Mammary epithelial cell (primary cell): Measurements from ENCODE around the gene RASA2.

ENCODE experiments used
- EZH2 ChIP-seq: IDR thresholded peaks from 2 replicates; pipeline ENCODE4 v1.6.1; 2012; ENCODE audit warnings: low read length, inconsistent platforms, borderline replicate concordance
- TF ChIP-seq, protein P1 (sequence below), 2 donors: IDR thresholded peaks in 1 of 2; conservative IDR thresholded peaks in 1 of 2; 2 replicates each; pipeline ENCODE4 v1.5.1; 2011 to 2012; ENCODE audit warnings: inconsistent platforms in 2 of 2, low read length in 2 of 2, mild to moderate bottlenecking in 2 of 2, control low read depth in 1 of 2, low read depth in 1 of 2; ENCODE audit not compliant: insufficient read depth in 1 of 2; ENCODE audit errors: extremely low read depth in 1 of 2

DNA sequence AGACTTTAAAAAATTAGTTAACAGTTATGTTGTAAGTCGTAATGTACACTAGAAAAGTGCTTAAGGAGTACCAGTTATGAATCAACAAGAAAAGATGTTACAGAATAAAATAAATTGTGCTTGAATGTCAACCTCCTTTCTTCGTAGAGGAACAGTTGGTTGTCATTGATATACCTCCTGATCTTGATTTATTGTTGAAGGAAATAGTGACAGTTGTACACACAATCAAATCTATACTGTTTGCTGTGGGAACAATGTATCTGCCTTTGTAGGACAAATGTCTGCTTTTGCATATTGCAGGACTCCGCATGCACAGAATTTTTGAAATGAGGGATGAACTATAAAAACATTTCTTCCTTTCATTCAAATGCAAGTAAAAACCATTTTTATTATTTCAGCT lies 19.2 kb downstream of the RASA2 start:
- TF ChIP-seq, protein P1, sequence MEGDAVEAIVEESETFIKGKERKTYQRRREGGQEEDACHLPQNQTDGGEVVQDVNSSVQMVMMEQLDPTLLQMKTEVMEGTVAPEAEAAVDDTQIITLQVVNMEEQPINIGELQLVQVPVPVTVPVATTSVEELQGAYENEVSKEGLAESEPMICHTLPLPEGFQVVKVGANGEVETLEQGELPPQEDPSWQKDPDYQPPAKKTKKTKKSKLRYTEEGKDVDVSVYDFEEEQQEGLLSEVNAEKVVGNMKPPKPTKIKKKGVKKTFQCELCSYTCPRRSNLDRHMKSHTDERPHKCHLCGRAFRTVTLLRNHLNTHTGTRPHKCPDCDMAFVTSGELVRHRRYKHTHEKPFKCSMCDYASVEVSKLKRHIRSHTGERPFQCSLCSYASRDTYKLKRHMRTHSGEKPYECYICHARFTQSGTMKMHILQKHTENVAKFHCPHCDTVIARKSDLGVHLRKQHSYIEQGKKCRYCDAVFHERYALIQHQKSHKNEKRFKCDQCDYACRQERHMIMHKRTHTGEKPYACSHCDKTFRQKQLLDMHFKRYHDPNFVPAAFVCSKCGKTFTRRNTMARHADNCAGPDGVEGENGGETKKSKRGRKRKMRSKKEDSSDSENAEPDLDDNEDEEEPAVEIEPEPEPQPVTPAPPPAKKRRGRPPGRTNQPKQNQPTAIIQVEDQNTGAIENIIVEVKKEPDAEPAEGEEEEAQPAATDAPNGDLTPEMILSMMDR (conservative IDR thresholded peaks at IDR 0.05 in 1 of 2, IDR thresholded peaks at IDR 0.05 in 1 of 2; ENCODE audit: extremely low read depth in 1 of 2, insufficient read depth in 1 of 2, low read depth in 1 of 2, low read length in 2 of 2) = no peak
- TF ChIP-seq EZH2 = no peak
